Stimulated activated CD8-positive, alpha-beta memory T cell treated with anti-CD3 and anti-CD28 coated beads, Interleukin-4, amount 100 ng/mL, for 4 hours (primary cell): ENCODE data around the gene METTL21C.

Experiments used
- DNase-seq, 2 donors: peaks; one replicate each; pipeline ENCODE4 v3.0.0-alpha.2; 2020; ENCODE audit warnings: low read depth in 2 of 2, low spot score in 1 of 2

Gene METTL21C

DNA sequence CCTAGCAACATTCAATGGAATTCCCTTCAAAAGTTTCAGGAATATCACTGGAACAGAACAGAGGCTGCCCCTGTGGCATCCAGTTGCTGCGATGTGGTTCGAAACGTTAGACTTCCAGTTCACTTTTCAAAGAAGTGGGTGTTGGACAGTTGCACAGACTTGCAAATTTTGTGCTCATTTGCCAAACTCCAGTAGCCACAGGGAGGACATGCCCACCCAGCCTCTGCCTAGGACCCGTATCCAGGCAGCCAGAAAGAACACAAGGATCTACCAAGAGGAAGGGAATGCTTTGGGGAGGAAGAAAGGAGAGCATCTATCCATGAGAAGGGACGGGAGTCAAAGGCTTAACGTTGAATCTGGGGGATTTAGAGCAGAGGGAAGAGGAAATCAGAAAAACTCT lies at the start of gene METTL21C:
METTL21C (minus strand) TSS at position 108 of the 400 bp plus-strand sequence. CDS start 546 bp downstream, outside the sequence.
- DNase-seq = no peak

DNA sequence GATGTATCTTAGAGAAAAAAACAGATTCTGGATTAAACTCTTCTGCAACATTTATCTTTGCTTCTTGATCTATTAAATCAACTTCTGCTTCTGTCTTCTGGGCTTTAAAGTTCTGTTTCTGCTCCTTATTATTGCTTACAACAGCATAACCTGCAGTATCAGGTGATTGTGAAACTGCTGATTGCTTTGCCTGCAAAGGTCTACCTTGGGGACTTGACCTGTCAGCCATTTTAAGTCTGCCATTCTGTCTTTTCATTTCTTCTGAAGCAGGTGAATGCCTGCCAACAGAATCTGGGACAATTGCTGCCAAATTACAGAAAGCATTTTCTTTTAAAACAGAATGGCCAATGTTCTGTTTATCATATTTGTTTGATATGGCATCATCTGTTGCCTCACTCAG lies 47.7 kb upstream of the METTL21C start:
- DNase-seq = no peak

DNA sequence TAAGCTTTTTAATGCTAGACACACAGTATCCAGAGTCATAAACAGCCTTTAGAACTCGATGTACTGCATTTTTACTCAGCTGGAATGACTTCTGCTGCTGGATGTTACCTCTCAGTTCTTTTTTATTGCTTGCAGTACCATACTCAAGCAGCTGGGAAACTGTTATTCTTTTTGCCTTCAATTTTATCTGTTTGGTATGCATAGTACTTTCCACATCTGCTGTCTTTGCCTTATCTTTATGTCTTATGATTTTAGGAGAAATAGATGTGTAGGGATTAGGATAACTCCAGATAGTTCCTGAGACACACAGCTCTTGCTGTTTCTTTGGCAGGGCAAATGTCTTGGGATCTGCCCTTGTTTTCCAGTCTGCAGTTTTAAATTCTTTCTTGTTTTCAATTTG lies 47.3 kb upstream of the METTL21C start:
- DNase-seq = no peak

DNA sequence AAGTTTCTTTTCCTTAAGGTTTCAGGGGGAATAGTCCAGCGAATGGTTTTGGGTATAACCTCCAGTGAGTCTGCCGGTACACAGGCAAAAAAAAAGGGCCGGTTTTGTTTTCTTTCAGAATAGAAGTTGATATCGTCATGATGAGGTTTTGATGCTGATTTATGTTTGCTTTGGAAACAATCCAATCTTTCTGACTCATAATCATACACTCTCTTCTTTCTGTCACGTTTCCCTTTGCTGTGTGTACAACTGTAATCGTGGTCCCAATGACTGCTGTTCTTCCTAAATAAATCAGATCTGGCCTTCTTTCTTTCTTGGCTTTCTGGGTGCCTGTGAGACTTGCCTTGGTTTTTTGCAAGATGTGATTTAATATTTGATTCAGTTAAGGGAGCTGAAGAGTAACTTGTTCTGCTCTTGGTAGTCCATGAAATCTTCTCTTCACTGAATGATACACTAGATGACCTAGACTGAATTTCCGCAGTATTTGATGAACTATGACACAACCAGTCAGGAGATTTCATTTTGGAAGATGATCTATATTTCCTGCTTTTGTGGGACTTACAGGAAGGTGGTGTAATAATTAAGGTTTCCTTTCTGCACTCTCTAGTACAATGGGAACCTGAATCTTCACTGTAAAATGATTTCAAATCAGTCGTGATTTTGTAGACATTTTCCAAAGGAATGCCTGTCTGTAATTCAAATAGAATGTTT lies 34.9 kb upstream of the METTL21C start:
- DNase-seq = no peak

DNA sequence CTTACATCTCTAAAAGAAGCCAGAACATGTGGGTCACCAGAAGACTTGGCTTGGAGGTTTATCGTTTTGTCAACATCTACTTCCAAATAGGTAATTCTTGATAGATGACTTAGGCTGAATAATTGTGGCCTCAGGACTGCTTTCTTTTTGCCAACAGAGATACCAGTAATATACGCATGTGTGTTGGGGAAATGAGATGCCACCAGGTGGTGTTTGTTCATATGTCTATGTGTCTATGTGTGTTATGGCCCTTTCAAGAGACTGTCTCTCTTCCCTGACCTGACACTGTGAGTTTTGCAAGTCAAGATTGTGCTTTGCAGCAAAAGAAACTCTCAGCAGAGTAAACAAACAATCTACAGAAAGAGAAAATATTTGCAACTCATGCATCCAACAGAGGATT lies 31.6 kb upstream of the METTL21C start:
- no peak for DNase-seq

DNA sequence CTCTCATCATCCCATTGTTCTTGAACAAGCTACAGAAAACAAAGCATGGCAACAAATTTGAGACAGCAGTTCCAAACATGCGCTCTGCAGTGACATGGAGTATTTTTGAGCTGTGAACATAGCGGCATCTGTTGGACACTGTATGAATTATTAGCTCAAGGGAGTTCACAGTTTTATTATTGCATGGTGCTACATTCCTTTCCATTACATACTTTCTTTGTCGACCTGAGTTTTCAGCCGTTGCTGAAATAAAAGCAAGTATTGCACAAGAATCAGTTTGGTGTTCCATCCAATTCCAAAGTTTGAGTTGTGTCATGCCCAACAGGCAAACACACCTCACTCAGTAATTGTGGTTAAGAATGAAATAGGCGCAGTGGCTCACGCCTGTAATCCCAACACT lies 30.1 kb upstream of the METTL21C start:
- DNase-seq = no peak

DNA sequence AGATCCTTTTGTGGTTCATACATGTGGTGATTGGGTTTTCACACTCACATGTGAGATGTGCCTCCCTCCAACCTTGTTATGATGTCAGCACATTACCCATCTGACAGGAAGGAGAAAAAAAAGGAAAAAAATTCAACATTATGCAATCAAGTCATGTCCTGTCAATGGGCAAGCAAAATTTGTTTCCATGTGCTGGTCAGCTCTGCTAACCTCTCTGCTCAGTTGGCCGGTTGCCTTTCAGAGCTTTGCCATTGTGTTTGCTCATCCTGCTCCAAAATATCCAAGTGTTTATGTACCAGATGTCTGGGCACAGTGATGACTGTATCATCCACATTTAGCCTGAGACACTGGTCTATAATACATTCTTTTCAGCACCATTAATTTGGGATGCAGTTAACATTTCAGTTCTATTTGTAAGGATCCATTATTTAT lies 27.0 kb upstream of the METTL21C start:
- DNase-seq = no peak

DNA sequence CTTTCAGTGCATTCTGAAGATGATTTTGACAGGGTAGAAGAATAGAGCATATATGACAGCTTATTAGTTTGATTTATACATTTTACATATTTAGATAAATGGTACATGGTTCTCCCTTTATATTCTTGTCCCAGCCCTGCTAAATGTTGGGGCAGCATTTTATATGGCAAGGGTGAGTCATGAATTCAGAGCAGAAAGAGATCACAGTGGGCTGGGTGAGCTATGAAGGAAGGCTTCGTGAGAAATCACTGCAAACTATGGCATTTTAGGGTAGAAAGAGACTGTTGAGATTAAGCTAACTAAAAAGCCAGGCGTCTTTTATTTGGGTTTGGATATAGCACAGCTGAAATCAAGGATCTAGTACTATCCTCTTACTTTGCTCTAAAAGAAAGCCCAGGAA lies 23.9 kb upstream of the METTL21C start:
- DNase-seq = no peak

DNA sequence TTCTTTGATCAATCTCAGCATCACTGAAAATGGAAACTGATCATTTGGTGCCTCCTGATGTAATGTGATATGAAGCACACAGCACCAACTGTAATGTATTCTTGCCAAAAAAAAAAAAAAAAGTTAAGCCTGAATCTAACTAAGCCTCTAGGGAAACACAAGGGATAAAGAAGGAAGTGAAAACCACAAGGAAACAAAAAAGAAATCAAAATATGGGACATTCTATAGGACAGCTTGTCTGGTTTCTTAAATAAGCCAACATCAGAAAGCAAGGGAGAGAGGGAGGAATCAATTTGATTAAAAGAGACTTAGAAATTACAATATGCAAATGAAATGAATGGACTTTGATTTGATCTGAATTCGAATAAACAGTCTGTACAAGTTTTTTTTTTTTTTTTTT lies 20.6 kb upstream of the METTL21C start:
- no peak for DNase-seq

DNA sequence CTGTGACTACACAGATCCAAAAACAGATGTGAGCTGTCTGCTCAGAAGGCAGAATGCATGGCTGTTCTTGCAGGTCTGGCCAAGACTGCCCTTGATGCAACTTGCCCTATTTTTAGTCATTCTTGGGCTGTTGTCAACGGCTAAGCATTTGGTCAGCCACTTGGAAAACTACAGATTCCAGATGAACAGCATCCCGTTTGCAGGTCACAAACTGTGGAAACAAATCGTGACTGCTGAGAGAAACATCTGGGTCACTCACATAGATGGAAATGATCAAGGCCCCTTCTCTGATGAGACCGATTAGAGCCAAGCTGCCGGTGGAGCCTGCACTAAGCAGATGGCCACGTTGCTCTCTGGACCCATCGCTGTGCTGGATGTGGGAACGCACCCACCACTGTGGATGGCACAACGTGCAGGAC lies 15.4 kb upstream of the METTL21C start:
- DNase-seq = no peak

DNA sequence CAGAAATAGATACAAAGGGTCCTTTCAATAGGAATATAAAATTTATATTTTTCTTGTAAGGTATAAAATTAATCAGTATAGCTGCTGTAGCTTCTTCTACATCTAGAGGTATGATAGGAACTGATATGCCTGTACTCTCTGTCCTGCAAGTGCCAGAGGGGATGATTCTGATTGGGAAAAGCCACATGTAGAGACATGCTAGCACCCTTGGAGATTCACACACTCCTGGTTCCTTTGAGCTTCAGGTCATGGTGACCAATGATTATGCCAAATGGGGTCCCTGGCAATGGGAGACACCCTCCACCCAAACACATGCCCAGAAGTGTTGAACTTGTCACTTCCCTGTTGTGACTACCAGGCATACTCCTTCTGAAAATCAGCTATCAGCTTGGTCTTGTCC lies 14.7 kb upstream of the METTL21C start:
- DNase-seq = no peak

DNA sequence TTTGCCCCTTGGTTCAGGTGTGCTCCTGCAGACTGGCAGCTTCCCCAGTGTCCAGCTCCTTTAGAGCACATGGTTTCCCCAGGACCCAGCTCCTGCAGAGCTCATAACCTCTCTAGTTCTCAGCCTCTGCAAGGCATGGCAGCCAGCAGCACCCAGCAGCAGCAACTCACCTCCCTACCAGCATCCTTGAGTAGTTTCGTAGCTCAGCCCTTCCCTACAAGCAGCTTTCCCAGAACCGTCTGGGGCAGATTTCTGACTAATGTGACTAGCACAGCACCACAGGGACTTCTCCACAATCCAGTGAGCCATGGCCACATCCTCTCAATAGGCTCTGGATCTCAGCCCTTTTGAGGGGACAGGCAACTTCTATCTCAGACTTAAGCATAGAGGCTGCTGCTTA lies 14.1 kb upstream of the METTL21C start:
- DNase-seq = no peak

DNA sequence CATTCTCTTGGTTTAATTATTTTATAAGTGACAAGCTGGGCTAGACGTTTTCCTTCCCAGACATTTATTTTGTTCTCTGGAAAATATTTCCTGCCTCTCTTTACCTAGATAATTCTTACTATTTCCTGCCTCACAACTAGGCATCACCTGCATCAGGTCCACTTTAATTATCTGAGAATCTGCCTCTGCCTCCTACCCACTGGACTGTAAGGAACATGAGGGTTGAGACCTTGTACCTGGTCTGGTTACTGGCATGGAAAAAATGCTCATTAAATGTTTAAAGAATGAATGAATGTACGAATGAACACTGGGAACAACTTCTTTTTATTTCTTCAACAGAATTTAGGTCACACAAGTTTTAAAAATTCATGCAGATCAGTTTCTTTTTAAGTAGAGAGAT lies 13.4 kb upstream of the METTL21C start:
- DNase-seq = no peak

DNA sequence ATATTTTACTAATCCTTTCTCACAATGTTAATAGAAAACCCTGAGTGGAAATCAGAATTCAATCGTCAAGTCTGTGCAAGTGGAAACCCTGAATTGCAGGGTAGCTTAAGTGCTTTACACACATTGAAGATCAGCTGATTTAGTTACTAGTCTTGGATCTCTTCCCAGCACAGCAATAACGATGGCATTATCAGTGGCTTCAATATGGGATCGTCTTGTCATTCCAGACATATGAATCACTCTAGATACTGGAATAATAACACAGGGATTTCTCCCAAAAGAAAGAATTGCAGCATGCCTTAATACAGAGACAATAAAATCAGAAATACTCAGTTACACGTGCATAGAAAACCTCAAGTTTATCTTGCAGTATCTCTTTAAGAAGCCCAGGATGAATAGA lies 12.6 kb upstream of the METTL21C start:
- DNase-seq = no peak

DNA sequence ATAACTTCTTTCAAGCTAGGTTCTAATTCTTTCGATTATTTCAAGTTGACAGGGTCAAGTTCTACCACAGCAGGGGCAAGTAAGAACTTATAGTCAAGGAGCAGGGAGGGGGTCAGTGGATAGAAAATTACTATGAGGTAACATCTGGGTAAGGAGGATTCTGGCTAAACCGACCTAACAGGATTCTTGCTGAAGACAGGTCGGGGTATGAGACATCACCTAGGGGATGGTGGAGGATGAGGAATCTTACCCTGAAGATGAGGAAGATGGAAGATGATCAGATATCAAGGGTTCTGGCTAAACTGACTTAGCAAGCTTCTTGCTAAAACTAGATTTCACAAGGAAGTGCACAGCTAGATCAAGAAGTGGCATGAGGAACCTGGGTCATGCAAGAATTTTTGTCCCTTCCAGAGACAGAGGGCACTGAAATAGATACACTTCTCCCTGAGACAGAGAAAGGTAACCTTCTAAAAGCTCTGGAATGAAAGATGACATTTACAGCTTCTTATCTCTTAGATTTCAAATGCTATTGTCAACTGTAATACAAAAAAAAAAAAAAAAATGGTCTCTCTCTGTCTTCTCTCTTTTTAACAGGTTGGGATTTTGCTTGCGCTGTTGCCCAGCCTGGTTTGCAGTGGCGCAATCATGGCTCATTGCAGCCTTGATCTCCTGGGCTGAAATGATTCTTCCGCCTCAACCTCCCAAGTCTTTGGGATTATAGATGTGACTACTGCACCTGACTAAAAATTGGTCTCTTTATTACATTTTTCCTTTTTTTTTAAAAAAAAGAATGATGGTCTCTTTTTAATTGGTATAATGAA lies 9.6 kb upstream of the METTL21C start:
- DNase-seq = no peak

DNA sequence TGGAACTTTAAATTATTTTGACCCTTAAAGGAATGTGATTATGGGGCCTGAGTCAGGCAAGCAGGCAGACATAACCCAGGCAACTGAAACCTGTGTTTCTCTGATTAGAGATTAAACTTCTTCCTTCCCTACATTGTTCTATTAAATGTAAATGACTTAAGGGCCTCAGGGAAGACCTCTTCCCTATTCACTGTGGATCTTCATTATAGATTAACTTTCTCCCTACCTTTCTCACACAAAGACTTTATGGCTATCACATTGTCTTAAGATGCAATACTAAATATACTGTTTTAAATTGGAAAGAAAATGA lies 8.8 kb upstream of the METTL21C start:
- DNase-seq = no peak

DNA sequence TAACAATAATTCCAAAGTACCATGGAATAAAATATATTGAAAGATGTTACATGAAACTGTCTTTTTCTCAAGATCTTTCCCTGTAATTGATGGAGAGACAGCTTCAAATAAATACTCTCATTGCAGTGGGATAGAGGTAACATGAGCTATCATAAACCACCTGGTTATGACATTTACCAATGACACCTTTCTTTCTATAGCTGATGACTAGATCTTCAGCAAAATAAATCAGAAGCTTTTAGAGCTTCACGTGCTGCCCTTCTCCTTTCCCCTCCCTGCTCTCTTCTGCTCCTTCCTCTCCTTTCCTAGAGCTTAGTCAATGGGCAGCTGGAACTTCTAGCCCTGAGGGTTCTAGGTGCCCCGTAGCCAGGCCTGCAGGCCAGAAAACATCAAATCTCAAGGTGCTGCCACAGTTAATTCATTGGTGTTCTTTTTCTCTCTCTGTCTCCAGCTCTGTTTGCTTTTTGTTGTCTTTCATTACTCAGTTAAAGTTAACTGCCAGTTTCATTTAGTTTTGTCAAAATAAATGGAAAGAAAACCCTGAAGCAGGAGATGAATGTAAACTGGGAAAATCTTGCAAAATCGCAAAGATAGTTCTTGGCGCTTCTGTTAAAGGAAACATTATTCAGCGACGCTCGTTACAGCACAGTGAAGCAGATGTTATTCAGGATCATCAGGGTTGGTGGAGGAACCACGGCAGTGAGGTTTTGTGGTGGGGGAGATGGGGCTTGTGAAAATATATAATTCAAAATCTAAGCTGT lies 8.3 kb upstream of the METTL21C start:
- DNase-seq = no peak

DNA sequence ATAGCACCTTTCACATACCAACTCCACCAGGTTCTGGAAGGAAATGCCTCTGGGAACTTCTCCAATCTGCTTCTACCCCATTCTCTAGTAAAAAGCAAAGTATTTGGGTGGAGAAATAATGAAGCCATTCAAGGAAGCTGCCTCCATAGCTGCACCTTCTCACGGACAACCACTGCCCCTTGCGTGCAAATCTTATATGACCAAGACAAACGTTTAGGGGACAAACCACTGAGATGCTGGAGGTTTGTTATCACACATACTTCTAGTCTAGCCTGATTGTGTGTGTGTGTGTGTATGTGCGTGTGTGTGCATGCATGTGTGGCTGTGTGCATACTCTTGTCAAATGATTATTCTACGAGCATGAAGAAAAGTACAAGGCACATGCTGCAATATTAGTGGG lies 6.5 kb upstream of the METTL21C start:
- no peak for DNase-seq

DNA sequence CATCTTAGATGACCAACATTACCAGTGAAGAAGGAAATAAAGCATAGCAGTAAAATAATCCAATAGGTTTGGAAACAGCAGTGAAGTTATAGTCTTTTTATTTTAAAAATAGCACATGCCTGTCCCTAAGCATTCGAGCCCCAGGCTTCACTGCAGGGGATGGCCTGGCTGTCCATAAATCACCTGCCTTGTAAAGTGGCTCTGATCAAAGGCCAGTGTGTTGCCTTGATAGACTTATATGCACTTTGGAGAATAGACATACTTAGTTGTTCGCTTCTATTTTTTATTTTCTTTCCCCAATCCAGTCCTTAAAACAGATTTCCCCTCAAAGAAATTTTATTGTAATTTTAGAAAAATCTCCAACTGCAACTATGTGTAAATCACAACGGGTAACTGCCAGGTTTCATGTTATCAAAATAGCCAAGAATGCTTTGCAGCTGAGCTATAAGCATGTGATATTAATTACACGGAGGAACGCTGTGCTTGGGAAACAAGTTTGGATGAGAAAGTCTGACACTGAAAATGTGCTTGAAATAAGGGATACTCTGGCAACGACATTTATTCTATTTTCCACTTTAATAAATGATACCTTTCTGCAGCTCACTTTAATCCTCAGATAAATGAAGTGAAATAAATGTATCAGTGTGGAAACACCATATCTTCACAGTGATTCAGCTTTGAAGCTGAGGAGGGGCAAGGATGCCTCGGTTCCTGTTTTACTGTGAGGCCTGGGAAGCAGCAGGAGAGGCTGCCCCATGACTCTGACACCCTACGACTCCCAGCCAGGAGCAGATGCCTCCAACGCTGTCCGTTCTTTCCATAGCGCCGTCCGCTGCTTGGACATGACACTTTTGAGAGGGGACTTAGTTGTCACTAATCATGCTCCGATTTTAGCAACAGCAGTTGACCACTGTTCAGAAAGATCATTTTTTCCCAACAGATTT lies 5.5 kb upstream of the METTL21C start:
- DNase-seq = no peak

DNA sequence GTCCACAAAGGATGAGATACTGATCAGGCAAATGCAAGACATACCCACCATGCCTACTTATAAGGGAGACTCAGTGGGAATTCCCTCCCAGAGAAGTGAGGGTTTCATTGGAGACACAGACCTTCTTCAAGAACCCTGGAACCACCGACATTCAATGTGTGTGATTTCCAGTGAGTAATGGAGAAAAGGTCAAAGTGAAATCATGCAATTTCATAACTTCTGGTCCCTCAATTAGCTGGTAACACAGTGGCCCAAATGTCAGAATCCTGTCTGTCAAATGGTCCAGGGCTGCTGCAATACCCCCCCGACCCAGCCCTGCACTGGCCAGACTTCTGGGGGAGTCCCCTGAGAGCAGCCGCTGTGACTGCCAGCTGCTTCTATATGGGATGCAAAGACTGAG lies 4.7 kb upstream of the METTL21C start:
- DNase-seq = no peak

DNA sequence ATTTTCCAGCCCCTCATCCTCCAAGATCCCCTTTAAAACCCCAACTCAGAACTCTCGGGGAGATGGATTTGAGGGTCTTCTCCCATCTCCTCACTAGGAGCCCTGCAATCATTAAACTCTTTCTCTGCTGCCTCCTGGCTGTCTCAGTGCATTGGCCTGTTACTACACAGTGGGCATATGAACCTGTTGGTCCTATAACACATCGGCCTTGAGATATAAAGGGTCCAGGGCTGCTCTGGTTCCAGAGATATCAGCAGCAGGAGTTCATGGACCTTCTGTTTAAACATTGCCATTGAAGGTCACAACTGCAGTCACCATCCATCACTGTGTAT lies 3.8 kb upstream of the METTL21C start:
- DNase-seq = no peak
